Keratinocyte (primary cell): ENCODE data around the gene RPS29. TPM values are rescaled to one million over a fixed set of nuclear protein-coding genes. Genes with fewer than 3 reads are reported as not detected.
"Not testable (repeated sequence)": the region's sequence is repeated elsewhere in the genome, so short reads cannot be mapped to it uniquely, and the experiment has no call there.

Source experiments
- DNase-seq: peaks from one replicate; pipeline ENCODE4 v3.0.0-alpha.2; 2011; ENCODE audit warnings: low read depth, missing footprints, low spot score
- FAIRE-seq: peaks from 2 replicates; lab custom pipeline; 2011; peaks lifted over from hg19 to GRCh38; lab: Jason Lieb, UNC
- H2AFZ ChIP-seq: 2 replicates; pipeline ENCODE4 v1.6.0; 2012; ENCODE audit warnings: low read length, control low read depth, inconsistent platforms; ENCODE audit not compliant: control insufficient read depth
- H3K27ac ChIP-seq: 2 replicates; pipeline ENCODE4 v1.5.1; 2011; ENCODE audit warnings: low read length; ENCODE audit not compliant: control insufficient read depth, insufficient read depth
- H3K27me3 ChIP-seq: 3 replicates; pipeline ENCODE4 v1.6.0; 2011; ENCODE audit warnings: low read length; ENCODE audit not compliant: control insufficient read depth, insufficient read depth; ENCODE audit errors: extremely low read depth
- H3K36me3 ChIP-seq, 2 experiments: 2 replicates in 1 of 2; 3 replicates in 1 of 2; pipeline ENCODE4 v1.5.1; 2011; ENCODE audit warnings: low read length in 2 of 2, mild to moderate bottlenecking in 1 of 2; ENCODE audit not compliant: control insufficient read depth in 2 of 2, insufficient read depth in 2 of 2; ENCODE audit errors: extremely low read depth in 1 of 2
- H3K4me1 ChIP-seq: 3 replicates; pipeline ENCODE4 v1.5.1; 2011; ENCODE audit warnings: low read length; ENCODE audit not compliant: control insufficient read depth, insufficient read depth; ENCODE audit errors: extremely low read depth
- H3K4me2 ChIP-seq: 3 replicates; pipeline ENCODE4 v1.6.0; 2011; ENCODE audit warnings: low read depth, low read length; ENCODE audit not compliant: control insufficient read depth, insufficient read depth; ENCODE audit errors: extremely low read depth
- H3K4me3 ChIP-seq, 3 experiments: fragments of 200-600 bp in 1 of 3; sonication (generic) in 1 of 3; 2 replicates in 2 of 3; 3 replicates in 1 of 3; pipeline ENCODE4 v1.5.1; 2011 to 2016; ENCODE audit warnings: low read length in 3 of 3, mild to moderate bottlenecking in 3 of 3, control low read depth in 2 of 3, inconsistent platforms in 1 of 3, low read depth in 1 of 3, mixed read lengths in 1 of 3, mixed run types in 1 of 3, moderate library complexity in 1 of 3; ENCODE audit not compliant: control insufficient read depth in 2 of 3, insufficient read depth in 2 of 3; ENCODE audit errors: extremely low read depth in 1 of 3
- H3K79me2 ChIP-seq: 2 replicates; pipeline ENCODE4 v1.6.0; 2012; ENCODE audit warnings: low read length; ENCODE audit not compliant: control insufficient read depth, insufficient read depth
- H3K9ac ChIP-seq: 3 replicates; pipeline ENCODE4 v1.6.0; 2011; ENCODE audit warnings: low read length; ENCODE audit not compliant: control insufficient read depth, insufficient read depth; ENCODE audit errors: extremely low read depth
- H3K9me1 ChIP-seq: 3 replicates; pipeline ENCODE4 v1.6.0; 2011; ENCODE audit warnings: low read length; ENCODE audit not compliant: control insufficient read depth, insufficient read depth; ENCODE audit errors: extremely low read depth
- H3K9me3 ChIP-seq: 2 replicates; pipeline ENCODE4 v1.5.1; 2012; ENCODE audit warnings: low read depth, low read length; ENCODE audit not compliant: control insufficient read depth
- H4K20me1 ChIP-seq: 3 replicates; pipeline ENCODE4 v1.6.0; 2011; ENCODE audit warnings: low read length; ENCODE audit not compliant: control insufficient read depth, insufficient read depth; ENCODE audit errors: extremely low read depth
- EZH2 ChIP-seq: IDR thresholded peaks from one replicate; pipeline ENCODE4 v1.6.1; 2012; ENCODE audit warnings: inconsistent platforms, mild to moderate bottlenecking, low read length, moderate library complexity
- dilution Hi-C: fragments of 300-500 bp; cut with MboI; formaldehyde crosslinking; loops from one replicate; pipeline ENCODE4 v1.7.0; 2020; ENCODE audit warnings: low sequenced_read_pairs; ENCODE audit not compliant: extremely low pct_ligation_motif_present
- polyA plus RNA-seq, 5 experiments: library from polyadenylated mRNA; depleted of rRNA in 3 of 5; stranded (reverse) in 3 of 5; stranded (forward) in 1 of 5; unstranded in 1 of 5; fragments of >200 nt; gene quantifications; 1 replicate in 1 of 5; 2 replicates in 3 of 5; 3 replicates in 1 of 5; pipeline versions ENCODE4 v1.2.1 to v1.2.3, GENCODE V29; 2011 to 2012; ENCODE audit warnings: missing spikeins in 2 of 5, low read depth in 1 of 5, low replicate concordance in 1 of 5
- TF ChIP-seq, protein P1 (sequence below), 3 experiments: IDR thresholded peaks in 1 of 3; conservative IDR thresholded peaks in 1 of 3; optimal IDR thresholded peaks in 1 of 3; 2 replicates in 2 of 3; 3 replicates in 1 of 3; pipeline versions ENCODE3 to v1.5.1; 2011; ENCODE audit warnings: low read length in 3 of 3, mild to moderate bottlenecking in 3 of 3, moderate library complexity in 2 of 3, control low read depth in 1 of 3, inconsistent platforms in 1 of 3; ENCODE audit not compliant: insufficient read depth in 2 of 3; ENCODE audit errors: extremely low read depth in 1 of 3

Gene RPS29
- polyA plus RNA-seq, 1 donor (not counting 4 experiments of a cell fraction or from before 2014, with no cell fraction given): 3,884 TPM

GRCh38 chr14:49619730-49620129, 33.5 kb upstream of the RPS29 start:
- Histone ChIP-seq H3K27ac (peak overlapping the region; percentile 99), H3K9me1 (no peaks in the 10 kb centered on the region), H3K79me2 (peaks cover 57% of the 10 kb centered on the region), H3K9ac (peak overlapping the region; percentile 100), H3K4me2 (peak overlapping the region; percentile 79), H4K20me1 (peaks cover 7% of the 10 kb centered on the region), H3K9me3 (no peaks in the 10 kb centered on the region), H3K4me1 (peaks cover 50% of the 10 kb centered on the region), H3K27me3 (no peaks in the 10 kb centered on the region), H2AFZ (no peak overlapping the region), H3K36me3 (peaks cover 2 to 9% of the 10 kb centered on the region in 2 experiments), H3K4me3 (peak overlapping the region; percentile 77 to 100 (median 100))
- FAIRE-seq: no peak
- dilution Hi-C loops: no loop called here
- TF ChIP-seq, protein P1, sequence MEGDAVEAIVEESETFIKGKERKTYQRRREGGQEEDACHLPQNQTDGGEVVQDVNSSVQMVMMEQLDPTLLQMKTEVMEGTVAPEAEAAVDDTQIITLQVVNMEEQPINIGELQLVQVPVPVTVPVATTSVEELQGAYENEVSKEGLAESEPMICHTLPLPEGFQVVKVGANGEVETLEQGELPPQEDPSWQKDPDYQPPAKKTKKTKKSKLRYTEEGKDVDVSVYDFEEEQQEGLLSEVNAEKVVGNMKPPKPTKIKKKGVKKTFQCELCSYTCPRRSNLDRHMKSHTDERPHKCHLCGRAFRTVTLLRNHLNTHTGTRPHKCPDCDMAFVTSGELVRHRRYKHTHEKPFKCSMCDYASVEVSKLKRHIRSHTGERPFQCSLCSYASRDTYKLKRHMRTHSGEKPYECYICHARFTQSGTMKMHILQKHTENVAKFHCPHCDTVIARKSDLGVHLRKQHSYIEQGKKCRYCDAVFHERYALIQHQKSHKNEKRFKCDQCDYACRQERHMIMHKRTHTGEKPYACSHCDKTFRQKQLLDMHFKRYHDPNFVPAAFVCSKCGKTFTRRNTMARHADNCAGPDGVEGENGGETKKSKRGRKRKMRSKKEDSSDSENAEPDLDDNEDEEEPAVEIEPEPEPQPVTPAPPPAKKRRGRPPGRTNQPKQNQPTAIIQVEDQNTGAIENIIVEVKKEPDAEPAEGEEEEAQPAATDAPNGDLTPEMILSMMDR (optimal IDR thresholded peaks at IDR 0.05 in 1 of 3, IDR thresholded peaks at IDR 0.05 in 1 of 3, conservative IDR thresholded peaks at IDR 0.05 in 1 of 3; ENCODE audit: extremely low read depth in 1 of 3, insufficient read depth in 2 of 3, low read length in 3 of 3): no peak
- no peak for TF ChIP-seq EZH2
- DNase-seq: no peak

GRCh38 chr14:49619273-49619672, 33.1 kb upstream of the RPS29 start:
- Histone ChIP-seq H3K4me1 (peaks cover 47% of the 10 kb centered on the region), H3K79me2 (peaks cover 57% of the 10 kb centered on the region), H3K9ac (peak overlapping the region; percentile 100), H3K27ac (peak overlapping the region; percentile 99), H3K4me3 (peak overlapping the region; percentile 77 to 100 (median 100)), H3K4me2 (peak overlapping the region; percentile 79)
- H3K36me3 ChIP-seq, DNase-seq, H3K9me1 ChIP-seq, H3K9me3 ChIP-seq, FAIRE-seq, dilution Hi-C loops, H4K20me1 ChIP-seq, H2AFZ ChIP-seq, H3K27me3 ChIP-seq: not testable (repeated sequence)
